Measurements from ENCODE around the gene SLC12A7.

The SLC12A7 gene

DNA sequence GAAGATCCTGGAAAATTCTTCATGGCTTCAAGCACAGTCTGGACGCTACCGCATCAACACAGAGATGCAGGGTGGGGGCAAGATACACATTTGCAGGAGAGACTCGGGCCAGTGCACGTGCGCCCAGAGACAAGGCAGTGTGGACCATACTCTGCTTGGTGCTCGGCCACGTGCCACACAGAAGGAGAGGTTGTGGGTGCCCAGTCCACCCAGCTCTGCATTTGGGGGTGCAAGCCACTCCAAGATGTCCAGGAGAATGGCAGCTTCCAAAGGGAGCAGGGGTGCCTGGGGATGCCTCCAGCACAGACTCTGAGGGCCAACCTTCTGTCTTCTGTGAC is 99.0 kb downstream of the SLC12A7 start (continued):
- no peak for TF ChIP-seq REST (tag by site-specific recombination; IDR thresholded peaks at IDR 0.05)
- TF ChIP-seq, protein P1, sequence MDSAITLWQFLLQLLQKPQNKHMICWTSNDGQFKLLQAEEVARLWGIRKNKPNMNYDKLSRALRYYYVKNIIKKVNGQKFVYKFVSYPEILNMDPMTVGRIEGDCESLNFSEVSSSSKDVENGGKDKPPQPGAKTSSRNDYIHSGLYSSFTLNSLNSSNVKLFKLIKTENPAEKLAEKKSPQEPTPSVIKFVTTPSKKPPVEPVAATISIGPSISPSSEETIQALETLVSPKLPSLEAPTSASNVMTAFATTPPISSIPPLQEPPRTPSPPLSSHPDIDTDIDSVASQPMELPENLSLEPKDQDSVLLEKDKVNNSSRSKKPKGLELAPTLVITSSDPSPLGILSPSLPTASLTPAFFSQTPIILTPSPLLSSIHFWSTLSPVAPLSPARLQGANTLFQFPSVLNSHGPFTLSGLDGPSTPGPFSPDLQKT (IDR thresholded peaks at IDR 0.05; ENCODE audit: borderline replicate concordance, low read depth, low read length) = no peak

- Histone ChIP-seq H3K4me3 (ENCODE audit: low read depth, low read length) (no peak overlapping the region), H3K36me3 (ENCODE audit: control insufficient read depth in 2 of 2, insufficient read depth in 1 of 2, low read length in 2 of 2) (peaks cover 0 to 44% of the 10 kb centered on the region in 2 experiments; a peak in 1 of 3 replicates), H3K27ac (ENCODE audit: extremely low read depth, low read depth, low read length) (no peak overlapping the region), H3K4me1 (ENCODE audit: control insufficient read depth, insufficient read depth, low read length) (peaks cover 15% of the 10 kb centered on the region), H3K9me3 (ENCODE audit: control insufficient read depth, insufficient read depth, low read depth, low read length) (no peaks in the 10 kb centered on the region)
- ChIA-PET POLR2A (interaction anchor here (0.7 kb wide), 1 partner anchor 71 kb away, joined by 3 read pairs; no protein-coding TSS in a partner anchor), CTCF (interaction anchor here (0.7 to 6.7 kb wide), 6 partner anchors 15 to 128 kb away, joined by 3 to 90 read pairs (median 16); no protein-coding TSS in a partner anchor)
- TF ChIP-seq ZNF133 (tag by site-specific recombination; IDR thresholded peaks at IDR 0.05) = no peak
- no peak for TF ChIP-seq YY1 (tag by site-specific recombination; IDR thresholded peaks at IDR 0.05)
- no peak for TF ChIP-seq ZNF292 (tag by site-specific recombination; IDR thresholded peaks at IDR 0.05; ENCODE audit: borderline replicate concordance, low read depth)
- TF ChIP-seq TSHZ1 (tag by site-specific recombination; IDR thresholded peaks at IDR 0.05; ENCODE audit: borderline replicate concordance) = no peak
- no peak for TF ChIP-seq ZNF776 (tag by site-specific recombination; IDR thresholded peaks at IDR 0.05; ENCODE audit: borderline replicate concordance)
- TF ChIP-seq ZNF23 (tag by site-specific recombination; IDR thresholded peaks at IDR 0.05; ENCODE audit: borderline replicate concordance) = no peak
- no peak for TF ChIP-seq KLF17 (tag by site-specific recombination; IDR thresholded peaks at IDR 0.05)
- TF ChIP-seq ZFP69B (tag by site-specific recombination; IDR thresholded peaks at IDR 0.05) = no peak
- TF ChIP-seq GLIS2 (tag by site-specific recombination; IDR thresholded peaks at IDR 0.05) = no peak
- no peak for TF ChIP-seq ZNF169 (tag by site-specific recombination; IDR thresholded peaks at IDR 0.05)
- no peak for TF ChIP-seq ZNF704 (tag by site-specific recombination; IDR thresholded peaks at IDR 0.05)
- TF ChIP-seq, protein P2, sequence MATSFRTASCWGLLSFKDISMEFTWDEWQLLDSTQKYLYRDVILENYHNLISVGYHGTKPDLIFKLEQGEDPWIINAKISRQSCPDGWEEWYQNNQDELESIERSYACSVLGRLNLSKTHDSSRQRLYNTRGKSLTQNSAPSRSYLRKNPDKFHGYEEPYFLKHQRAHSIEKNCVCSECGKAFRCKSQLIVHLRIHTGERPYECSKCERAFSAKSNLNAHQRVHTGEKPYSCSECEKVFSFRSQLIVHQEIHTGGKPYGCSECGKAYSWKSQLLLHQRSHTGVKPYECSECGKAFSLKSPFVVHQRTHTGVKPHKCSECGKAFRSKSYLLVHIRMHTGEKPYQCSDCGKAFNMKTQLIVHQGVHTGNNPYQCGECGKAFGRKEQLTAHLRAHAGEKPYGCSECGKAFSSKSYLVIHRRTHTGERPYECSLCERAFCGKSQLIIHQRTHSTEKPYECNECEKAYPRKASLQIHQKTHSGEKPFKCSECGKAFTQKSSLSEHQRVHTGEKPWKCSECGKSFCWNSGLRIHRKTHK (tag by site-specific recombination; IDR thresholded peaks at IDR 0.05) = no peak
- no peak for TF ChIP-seq MZF1 (tag by site-specific recombination; IDR thresholded peaks at IDR 0.05; ENCODE audit: borderline replicate concordance)
- no peak for TF ChIP-seq ZNF148 (tag by site-specific recombination; IDR thresholded peaks at IDR 0.05; ENCODE audit: borderline replicate concordance)
Measured at GRCh38 chr5:1012313-1012841, 99.5 kb downstream of the SLC12A7 start.
